DND-41 (cell line): ENCODE measurements around the gene MICA.
"Not testable (repeated sequence)": the region's sequence is repeated elsewhere in the genome, so short reads cannot be mapped to it uniquely, and the experiment has no call there.

Experiments used
- ATAC-seq: fragments of 200-7000 bp; cut with Tn5 transposase; 3 replicates; pipeline ENCODE4 v1.9.1; 2021; ENCODE audit warnings: low read depth; ENCODE audit not compliant: insufficient read depth
- DNase-seq: peaks from one replicate; pipeline ENCODE4 v3.0.0-alpha.2; 2020
- H2AFZ ChIP-seq: 2 replicates; pipeline ENCODE4 v1.6.0; 2012; ENCODE audit warnings: low read depth, low read length
- H3K27ac ChIP-seq: 2 replicates; pipeline ENCODE4 v1.5.1; 2012; ENCODE audit warnings: low read length, inconsistent platforms
- H3K27me3 ChIP-seq: fragments of 200-600 bp; sonication (generic); 2 replicates; pipeline ENCODE4 v1.6.0; 2012; ENCODE audit warnings: low read length, mild to moderate bottlenecking, inconsistent platforms; ENCODE audit not compliant: insufficient read depth, poor library complexity
- H3K36me3 ChIP-seq: 2 replicates; pipeline ENCODE4 v1.5.1; 2012; ENCODE audit warnings: low read length, inconsistent platforms; ENCODE audit not compliant: insufficient read depth
- H3K4me1 ChIP-seq: 2 replicates; pipeline ENCODE4 v1.5.1; 2012; ENCODE audit warnings: mild to moderate bottlenecking, low read length; ENCODE audit not compliant: insufficient read depth
- H3K4me2 ChIP-seq: 2 replicates; pipeline ENCODE4 v1.6.0; 2012; ENCODE audit warnings: mild to moderate bottlenecking, moderate library complexity, low read length, inconsistent platforms; ENCODE audit not compliant: insufficient read depth
- H3K4me3 ChIP-seq, 2 experiments: fragments of 200-600 bp in 1 of 2; shearing (Covaris generic) in 1 of 2; 2 replicates each; pipeline ENCODE4 v1.5.1; 2012 to 2016; ENCODE audit warnings: inconsistent platforms in 2 of 2, low read length in 2 of 2, mild to moderate bottlenecking in 2 of 2, low read depth in 1 of 2, moderate library complexity in 1 of 2
- H3K79me2 ChIP-seq: 2 replicates; pipeline ENCODE4 v1.6.0; 2012; ENCODE audit warnings: low read length, inconsistent platforms; ENCODE audit not compliant: insufficient read depth
- H3K9ac ChIP-seq: 2 replicates; pipeline ENCODE4 v1.6.0; 2012; ENCODE audit warnings: low read depth, mild to moderate bottlenecking, inconsistent platforms, low read length, moderate library complexity
- H3K9me3 ChIP-seq: 2 replicates; pipeline ENCODE4 v1.5.1; 2012; ENCODE audit warnings: low read length, moderate library complexity, mild to moderate bottlenecking, inconsistent platforms; ENCODE audit not compliant: insufficient read depth, severe bottlenecking
- H4K20me1 ChIP-seq: 2 replicates; pipeline ENCODE4 v1.6.0; 2012; ENCODE audit warnings: low read length; ENCODE audit not compliant: insufficient read depth
- CTCF ChIP-seq: IDR thresholded peaks from 2 replicates; pipeline ENCODE4 v1.5.1; 2012; ENCODE audit warnings: borderline replicate concordance, low read length, moderate library complexity, mild to moderate bottlenecking; ENCODE audit not compliant: poor library complexity, severe bottlenecking; ENCODE audit errors: extremely low read depth
- EZH2 ChIP-seq: IDR thresholded peaks from 3 replicates; pipeline ENCODE4 v1.6.1; 2012; ENCODE audit warnings: borderline replicate concordance, low read depth, mild to moderate bottlenecking, moderate library complexity, low read length, inconsistent platforms; ENCODE audit not compliant: severe bottlenecking

Gene MICA

GRCh38 chr6:31426395-31427354 is 23.3 kb downstream of the MICA start:
- ATAC-seq (no peak), DNase-seq (no peak)
- no peaks in the 10 kb centered on the region for H3K36me3 ChIP-seq
- H4K20me1 ChIP-seq, result 0 out of 2 replicates have a peak, but pooled peaks cover under 1% of the 10 kb centered on the region
- peaks cover 4% of the 10 kb centered on the region for H3K27me3 ChIP-seq
- no peak overlapping the region for H3K4me2 ChIP-seq
- H3K9me3 ChIP-seq, result peaks cover 3% of the 10 kb centered on the region
- H3K9ac ChIP-seq, result no peak overlapping the region
- no peaks in the 10 kb centered on the region for H3K4me1 ChIP-seq
- no peak overlapping the region for H3K4me3 ChIP-seq
- TF ChIP-seq EZH2 (no peak), CTCF (no peak)
- no peak overlapping the region for H3K27ac ChIP-seq
- H2AFZ ChIP-seq, result no peak overlapping the region
- no peaks in the 10 kb centered on the region for H3K79me2 ChIP-seq

- H3K4me1 ChIP-seq, result no peaks in the 10 kb centered on the region
- H3K27me3 ChIP-seq, result no peaks in the 10 kb centered on the region
- H3K36me3 ChIP-seq, result no peaks in the 10 kb centered on the region
- peaks cover 3% of the 10 kb centered on the region for H3K9me3 ChIP-seq
- TF ChIP-seq CTCF (no peak), EZH2 (no peak)
- no peak overlapping the region for H2AFZ ChIP-seq
- no peaks in the 10 kb centered on the region for H4K20me1 ChIP-seq
- no peak overlapping the region for H3K4me2 ChIP-seq
- no peak overlapping the region for H3K27ac ChIP-seq
- ATAC-seq (no peak), DNase-seq (no peak)
- no peak overlapping the region for H3K4me3 ChIP-seq
- H3K9ac ChIP-seq, result no peak overlapping the region
- H3K79me2 ChIP-seq, result no peaks in the 10 kb centered on the region
Measured at GRCh38 chr6:31430449-31430848, 27.1 kb downstream of the MICA start.

GRCh38 chr6:31435051-31435450 is 31.7 kb downstream of the MICA start:
- not testable (repeated sequence) for H3K79me2 ChIP-seq, DNase-seq, H4K20me1 ChIP-seq, H3K4me1 ChIP-seq, H3K9me3 ChIP-seq, H3K27ac ChIP-seq, H2AFZ ChIP-seq, H3K4me3 ChIP-seq, H3K4me2 ChIP-seq, H3K27me3 ChIP-seq, H3K36me3 ChIP-seq, H3K9ac ChIP-seq, ATAC-seq

- Histone ChIP-seq H3K27ac (no peak overlapping the region), H3K9me3 (peaks cover 5% of the 10 kb centered on the region), H4K20me1 (no peaks in the 10 kb centered on the region), H3K4me2 (no peak overlapping the region), H3K4me3 (no peak overlapping the region), H3K27me3 (peaks cover 14% of the 10 kb centered on the region), H3K36me3 (no peaks in the 10 kb centered on the region), H3K4me1 (peaks cover 7% of the 10 kb centered on the region), H3K9ac (no peak overlapping the region), H2AFZ (no peak overlapping the region), H3K79me2 (no peaks in the 10 kb centered on the region)
- DNase-seq (no peak), ATAC-seq (no peak)
- TF ChIP-seq EZH2, result no peak
- TF ChIP-seq CTCF, result no peak
Measured at GRCh38 chr6:31438222-31438621, 34.8 kb downstream of the MICA start.
